Stomach (tissue), 9 donors: ENCODE data around the gene GSTA4. TPM values are rescaled to one million over a fixed set of nuclear protein-coding genes. Genes with fewer than 3 reads are reported as not detected.

ENCODE experiments used
- DNase-seq, 2 donors: peaks; one replicate each; pipeline versions ENCODE4 v3.0.0 to v3.0.0-alpha.2; 2013 to 2019
- H3K27ac ChIP-seq, 5 donors: fragments of 200-600 bp in 4 of 5; sonication (generic) in 4 of 5; one replicate each; pipeline ENCODE4 v1.5.1; 2013 to 2019; ENCODE audit warnings: mild to moderate bottlenecking in 1 of 5, moderate library complexity in 1 of 5
- H3K27me3 ChIP-seq, 3 donors: fragments of 200-600 bp; sonication (generic); one replicate each; pipeline ENCODE4 v1.5.1; 2017 to 2019; ENCODE audit warnings: mixed run types in 1 of 3
- H3K36me3 ChIP-seq, 4 donors: fragments of 200-600 bp; sonication (generic); 1 replicate in 3 of 4; 2 replicates in 1 of 4; pipeline ENCODE4 v1.5.1; 2016 to 2019
- H3K4me1 ChIP-seq, 4 donors: fragments of 200-600 bp; sonication (generic); one replicate each; pipeline ENCODE4 v1.5.1; 2016 to 2019
- H3K4me3 ChIP-seq, 4 donors: fragments of 200-600 bp; sonication (generic) in 3 of 4; one replicate each; pipeline ENCODE4 v1.5.1; 2016 to 2019; ENCODE audit warnings: mild to moderate bottlenecking in 1 of 4
- H3K9me3 ChIP-seq, 4 donors: fragments of 200-600 bp; sonication (generic); one replicate each; pipeline ENCODE4 v1.5.1; 2016 to 2019
- CTCF ChIP-seq, 7 experiments: fragments of 450-650 bp in 4 of 7; fragments of 200-600 bp in 3 of 7; sonication (generic) in 3 of 7; IDR thresholded peaks; one replicate each; pipeline ENCODE4 v1.5.1; 2016 to 2019; ENCODE audit warnings: antibody characterized with exemption in 7 of 7, control low read depth in 2 of 7, mild to moderate bottlenecking in 1 of 7
- EP300 ChIP-seq: sonication (generic); formaldehyde crosslinking; IDR thresholded peaks from one replicate; pipeline ENCODE4 v1.6.1; 2017; ENCODE audit warnings: antibody characterized with exemption
- POLR2A ChIP-seq, 4 donors: fragments of 450-650 bp; IDR thresholded peaks; one replicate each; pipeline ENCODE4 v1.6.1; 2016; ENCODE audit warnings: antibody characterized with exemption in 4 of 4, control low read depth in 2 of 4, mild to moderate bottlenecking in 1 of 4, moderate library complexity in 1 of 4
- POLR2AphosphoS5 ChIP-seq, 3 donors: sonication (generic); formaldehyde crosslinking; IDR thresholded peaks; one replicate each; pipeline ENCODE4 v1.6.1; 2016; ENCODE audit warnings: antibody characterized with exemption in 3 of 3
- WGBS, 5 donors: extraction: QIAGEN DNeasy Blood & Tissue Kit in 3 of 5; methylation state at CpG; one replicate each; pipeline versions ENCODE4 v1.1.5 to v1.1.7; 2013 to 2018; 5-methylcytosine and 5-hydroxymethylcytosine counted together
- intact Hi-C: fragments of 100-400 bp; cut with DNase I; formaldehyde crosslinking; loops from one replicate; pipeline ENCODE4 v1.15.1; 2023; ENCODE audit warnings: low total_unique reads
- polyA plus RNA-seq, 3 donors: library from polyadenylated mRNA; stranded (reverse); fragments of 200-250 nt; gene quantifications; one replicate each; pipeline ENCODE4 v1.2.3, GENCODE V29; 2013
- total RNA-seq, 5 donors: library from RNA; depleted of rRNA; stranded (reverse); fragments of >200 nt; gene quantifications; one replicate each; pipeline versions ENCODE4 v1.1.0 to v1.2.3, GENCODE V29; 2014 to 2016
- donor health status: healthy with polysubstance abuse.
- donor health status: Bipolar disorder and iron deficiency.
- donor health status: healthy.

GSTA4 gene
- total and polyA plus RNA-seq, 8 donors = 5.2 to 105 (median 48.7) TPM

- H3K27me3 ChIP-seq = no peaks in the 10 kb centered on the region
- H3K9me3 ChIP-seq = no peaks in the 10 kb centered on the region
- H3K4me1 ChIP-seq = peaks cover 0 to 45% (median 23%) of the 10 kb centered on the region in 4 donors
- intact Hi-C loops = no loop called here
- no peak for TF ChIP-seq POLR2AphosphoS5 (IDR thresholded peaks at IDR 0.05)
- no peak for DNase-seq
- H3K36me3 ChIP-seq = peaks cover 5 to 30% (median 30%) of the 10 kb centered on the region in 4 donors
- H3K4me3 ChIP-seq = no peak overlapping the region
- H3K27ac ChIP-seq = peak overlapping the region in 3 of 5 donors; percentile 10 to 58 (median 44)
Measured at GRCh38 chr6:53043581-53043980, 48.5 kb upstream of the GSTA4 start.

- 32 to 41% (median 34%) methylated on average over 4 of the region's 4 CpGs for WGBS, 5 donors
- H3K27me3 ChIP-seq = no peaks in the 10 kb centered on the region
- peak overlapping the region in 4 of 5 donors; percentile 2 to 58 (median 23) for H3K27ac ChIP-seq
- no peaks in the 10 kb centered on the region for H3K9me3 ChIP-seq
- H3K4me1 ChIP-seq = peaks cover 0 to 38% (median 23%) of the 10 kb centered on the region in 4 donors
- peaks cover 5 to 45% (median 39%) of the 10 kb centered on the region in 4 donors for H3K36me3 ChIP-seq
- TF ChIP-seq POLR2A (IDR thresholded peaks at IDR 0.05) = no peak
- peak in 1 of 3 donors; percentile 31 for TF ChIP-seq POLR2AphosphoS5 (IDR thresholded peaks at IDR 0.05)
- TF ChIP-seq CTCF (IDR thresholded peaks at IDR 0.05) = no peak
- no peak overlapping the region for H3K4me3 ChIP-seq
- DNase-seq = peak in 1 of 2 donors; percentile 46
- intact Hi-C loops = no loop called here
Measured at GRCh38 chr6:53042112-53042511, 47.0 kb upstream of the GSTA4 start.

GRCh38 chr6:53041356-53041755, 46.3 kb upstream of the GSTA4 start:
- Histone ChIP-seq H3K36me3 (peaks cover 5 to 53% (median 42%) of the 10 kb centered on the region in 4 donors), H3K27me3 (no peaks in the 10 kb centered on the region), H3K9me3 (no peaks in the 10 kb centered on the region), H3K27ac (peak overlapping the region in 4 of 5 donors; percentile 2 to 58 (median 22)), H3K4me3 (no peak overlapping the region), H3K4me1 (peaks cover 0 to 38% (median 23%) of the 10 kb centered on the region in 4 donors)
- 73 to 91% (median 86%) methylated on average over 4 of the region's 4 CpGs for WGBS, 5 donors
- TF ChIP-seq CTCF (IDR thresholded peaks at IDR 0.05) = no peak
- no peak for TF ChIP-seq EP300
- no peak for TF ChIP-seq POLR2A (IDR thresholded peaks at IDR 0.05)
- no peak for TF ChIP-seq POLR2AphosphoS5 (IDR thresholded peaks at IDR 0.05)
- DNase-seq = no peak
- intact Hi-C loops = no loop called here

- Histone ChIP-seq H3K9me3 (no peaks in the 10 kb centered on the region), H3K4me3 (no peak overlapping the region), H3K4me1 (peaks cover 0 to 42% (median 23%) of the 10 kb centered on the region in 4 donors), H3K36me3 (peaks cover 5 to 79% (median 65%) of the 10 kb centered on the region in 4 donors), H3K27me3 (no peaks in the 10 kb centered on the region), H3K27ac (no peak overlapping the region)
- no peak for DNase-seq
- TF ChIP-seq POLR2A (IDR thresholded peaks at IDR 0.05) (no peak), EP300 (no peak), CTCF (IDR thresholded peaks at IDR 0.05) (no peak), POLR2AphosphoS5 (IDR thresholded peaks at IDR 0.05) (no peak)
- intact Hi-C loops = no loop called here
Measured at GRCh38 chr6:53038596-53038995, 43.5 kb upstream of the GSTA4 start.

GRCh38 chr6:53038141-53038540, 43.1 kb upstream of the GSTA4 start:
- DNase-seq = no peak
- Histone ChIP-seq H3K27ac (no peak overlapping the region), H3K4me1 (peaks cover 0 to 42% (median 21%) of the 10 kb centered on the region in 4 donors), H3K36me3 (peaks cover 5 to 84% (median 68%) of the 10 kb centered on the region in 4 donors), H3K9me3 (no peaks in the 10 kb centered on the region), H3K4me3 (no peak overlapping the region), H3K27me3 (no peaks in the 10 kb centered on the region)
- intact Hi-C loops = no loop called here
- no peak for TF ChIP-seq POLR2A (IDR thresholded peaks at IDR 0.05)
- no peak for TF ChIP-seq CTCF (IDR thresholded peaks at IDR 0.05)
- TF ChIP-seq EP300 = no peak
- TF ChIP-seq POLR2AphosphoS5 (IDR thresholded peaks at IDR 0.05) = no peak
- 53 to 98% (median 90%) methylated on average over 1 of the region's 1 CpG for WGBS, 5 donors
